ENCODE results near the gene RAB12. TPM values are rescaled to one million over a fixed set of nuclear protein-coding genes. Genes with fewer than 3 reads are reported as not detected.

RAB12 gene
- total and polyA plus RNA-seq, 2 of the 8 experiments (the other 6 are each of a cell fraction or from before 2014, with no cell fraction given) = 19.7 to 45.9 TPM

- TF ChIP-seq RXRA (IDR thresholded peaks at IDR 0.05; ENCODE audit: insufficient read depth, low read depth, low read length) (no peak), JUND (IDR thresholded peaks at IDR 0.05; ENCODE audit: low read length) (no peak), TAF1 (IDR thresholded peaks at IDR 0.05; ENCODE audit: low read depth, low read length) (no peak), ASH2L (IDR thresholded peaks at IDR 0.05; ENCODE audit: low read length) (no peak), RFX5 (IDR thresholded peaks at IDR 0.05; ENCODE audit: borderline replicate concordance, low read depth, low read length) (no peak)
These were observed 47.2 kb upstream of the RAB12 start (continued) for GRCh38 chr18:8562070-8562469.
